Gastrocnemius medialis (tissue), 4 donors: Measurements from ENCODE around the gene SYNGR2.

Experiments used
- POLR2A ChIP-seq, 2 donors: fragments of 450-650 bp; IDR thresholded peaks; one replicate each; pipeline ENCODE4 v1.6.1; 2017; ENCODE audit warnings: antibody characterized with exemption in 2 of 2, mild to moderate bottlenecking in 2 of 2, moderate library complexity in 2 of 2
- TF ChIP-seq, protein P1 (sequence below), 5 experiments: fragments of 450-650 bp in 3 of 5; fragments of 200-600 bp in 2 of 5; sonication (generic) in 2 of 5; IDR thresholded peaks in 4 of 5; conservative IDR thresholded peaks in 1 of 5; 1 replicate in 4 of 5; 2 replicates in 1 of 5; pipeline ENCODE4 v1.5.1; 2016 to 2019; ENCODE audit warnings: antibody characterized with exemption in 5 of 5, mild to moderate bottlenecking in 3 of 5, moderate library complexity in 3 of 5

DNA sequence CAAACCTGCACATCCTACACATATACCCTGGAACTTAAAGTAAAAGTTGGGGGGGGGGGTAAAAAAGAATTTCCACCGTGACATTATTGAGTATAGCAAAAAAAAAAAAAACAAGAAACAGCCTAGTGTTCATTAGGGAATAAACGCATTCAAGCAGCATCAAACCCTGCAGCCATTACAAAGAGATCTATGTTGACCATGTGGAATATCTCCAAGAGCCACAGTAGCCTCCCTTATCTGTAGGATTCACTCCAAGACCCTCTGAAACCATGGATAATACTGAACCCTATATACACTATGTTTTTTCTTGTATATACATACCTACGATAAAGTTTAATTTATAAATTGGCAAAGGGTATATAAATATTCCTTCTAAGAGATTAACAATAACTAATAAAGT, 40.1 kb downstream of the SYNGR2 start:
- TF ChIP-seq, protein P1, sequence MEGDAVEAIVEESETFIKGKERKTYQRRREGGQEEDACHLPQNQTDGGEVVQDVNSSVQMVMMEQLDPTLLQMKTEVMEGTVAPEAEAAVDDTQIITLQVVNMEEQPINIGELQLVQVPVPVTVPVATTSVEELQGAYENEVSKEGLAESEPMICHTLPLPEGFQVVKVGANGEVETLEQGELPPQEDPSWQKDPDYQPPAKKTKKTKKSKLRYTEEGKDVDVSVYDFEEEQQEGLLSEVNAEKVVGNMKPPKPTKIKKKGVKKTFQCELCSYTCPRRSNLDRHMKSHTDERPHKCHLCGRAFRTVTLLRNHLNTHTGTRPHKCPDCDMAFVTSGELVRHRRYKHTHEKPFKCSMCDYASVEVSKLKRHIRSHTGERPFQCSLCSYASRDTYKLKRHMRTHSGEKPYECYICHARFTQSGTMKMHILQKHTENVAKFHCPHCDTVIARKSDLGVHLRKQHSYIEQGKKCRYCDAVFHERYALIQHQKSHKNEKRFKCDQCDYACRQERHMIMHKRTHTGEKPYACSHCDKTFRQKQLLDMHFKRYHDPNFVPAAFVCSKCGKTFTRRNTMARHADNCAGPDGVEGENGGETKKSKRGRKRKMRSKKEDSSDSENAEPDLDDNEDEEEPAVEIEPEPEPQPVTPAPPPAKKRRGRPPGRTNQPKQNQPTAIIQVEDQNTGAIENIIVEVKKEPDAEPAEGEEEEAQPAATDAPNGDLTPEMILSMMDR (IDR thresholded peaks at IDR 0.05 in 4 of 5, conservative IDR thresholded peaks at IDR 0.05 in 1 of 5) = no peak
- TF ChIP-seq POLR2A (IDR thresholded peaks at IDR 0.05) = no peak
